ENCODE data around the gene TMEM18. TPM values are rescaled to one million over a fixed set of nuclear protein-coding genes. Genes with fewer than 3 reads are reported as not detected.

TMEM18 gene
- total RNA-seq, 1 experiment from 2014 or later = 30.7 TPM

DNA sequence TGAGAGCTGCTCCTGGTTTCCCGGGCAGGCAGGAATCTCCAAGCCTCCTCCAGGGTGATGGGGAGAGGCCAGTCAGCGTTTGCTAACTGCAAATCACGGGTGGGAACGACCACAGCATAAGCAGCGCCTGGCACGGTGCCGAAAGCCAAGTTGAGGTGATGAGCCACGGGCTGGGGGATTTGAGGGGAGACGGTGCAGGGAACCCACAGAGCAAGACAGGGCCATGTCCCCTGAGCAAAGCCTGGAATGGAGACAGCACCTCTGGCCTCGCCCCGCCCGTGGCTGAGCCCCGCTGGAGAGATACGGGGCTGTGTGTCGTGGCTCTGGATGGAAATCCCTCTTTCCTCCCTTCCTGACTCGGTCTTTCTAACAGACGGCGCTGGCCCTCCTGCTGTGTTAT lies 31.5 kb upstream of the TMEM18 start:
- H3K79me2 ChIP-seq (ENCODE audit: insufficient read depth, low read length) = no peaks in the 10 kb centered on the region
- H4K91ac ChIP-seq (ENCODE audit: insufficient read length, low read depth, low read length) = no peak overlapping the region
- H3K56ac ChIP-seq (ENCODE audit: insufficient read length, low read depth, low read length) = no peak overlapping the region
- no peak overlapping the region for H3K14ac ChIP-seq (ENCODE audit: insufficient read depth, low read length)
- TF ChIP-seq, protein P1, sequence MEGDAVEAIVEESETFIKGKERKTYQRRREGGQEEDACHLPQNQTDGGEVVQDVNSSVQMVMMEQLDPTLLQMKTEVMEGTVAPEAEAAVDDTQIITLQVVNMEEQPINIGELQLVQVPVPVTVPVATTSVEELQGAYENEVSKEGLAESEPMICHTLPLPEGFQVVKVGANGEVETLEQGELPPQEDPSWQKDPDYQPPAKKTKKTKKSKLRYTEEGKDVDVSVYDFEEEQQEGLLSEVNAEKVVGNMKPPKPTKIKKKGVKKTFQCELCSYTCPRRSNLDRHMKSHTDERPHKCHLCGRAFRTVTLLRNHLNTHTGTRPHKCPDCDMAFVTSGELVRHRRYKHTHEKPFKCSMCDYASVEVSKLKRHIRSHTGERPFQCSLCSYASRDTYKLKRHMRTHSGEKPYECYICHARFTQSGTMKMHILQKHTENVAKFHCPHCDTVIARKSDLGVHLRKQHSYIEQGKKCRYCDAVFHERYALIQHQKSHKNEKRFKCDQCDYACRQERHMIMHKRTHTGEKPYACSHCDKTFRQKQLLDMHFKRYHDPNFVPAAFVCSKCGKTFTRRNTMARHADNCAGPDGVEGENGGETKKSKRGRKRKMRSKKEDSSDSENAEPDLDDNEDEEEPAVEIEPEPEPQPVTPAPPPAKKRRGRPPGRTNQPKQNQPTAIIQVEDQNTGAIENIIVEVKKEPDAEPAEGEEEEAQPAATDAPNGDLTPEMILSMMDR (conservative IDR thresholded peaks at IDR 0.05) = no peak
- H2BK20ac ChIP-seq (ENCODE audit: low read depth, low read length, poor library complexity, severe bottlenecking) = no peak overlapping the region
- H3K9ac ChIP-seq (ENCODE audit: extremely low read depth, insufficient read length, low read length) = no peak overlapping the region
- no peak overlapping the region for H3T11ph ChIP-seq (ENCODE audit: low read length)
- H3K27ac ChIP-seq (ENCODE audit: insufficient read length, low read depth, low read length) = no peak overlapping the region
- peaks cover 0 to 2% (median 0%) of the 10 kb centered on the region in 3 experiments; a peak in 2 of 7 replicates for H3K36me3 Mint-ChIP-seq (ENCODE audit: insufficient read depth in 1 of 3, low read depth in 3 of 3)
- WGBS (ENCODE audit: extremely low coverage, insufficient read length, low lambda C conversion rate) = no CpG with 5 or more reads among the region's 18 CpGs
- no peak overlapping the region for H3K4ac ChIP-seq (ENCODE audit: low read depth, low read length)
- H2AK5ac ChIP-seq (ENCODE audit: insufficient read length, low read length) = no peak overlapping the region
- H4K8ac ChIP-seq (replicated peaks; ENCODE audit: insufficient read length, low read depth, low read length) = no peak overlapping the region
- no peak overlapping the region for H2AFZ ChIP-seq (ENCODE audit: low read length)
- no peaks in the 10 kb centered on the region for H3K23me2 ChIP-seq (ENCODE audit: insufficient read length, low read depth, low read length, poor library complexity, severe bottlenecking)
- no peak overlapping the region for H3K23ac ChIP-seq (ENCODE audit: insufficient read length, low read depth, low read length)
- H3K4me1 Mint-ChIP-seq = 0 out of 4 replicates have a peak, but pooled peaks cover 0 to 4% of the 10 kb centered on the region in 2 experiments
- no peak overlapping the region for H3K18ac ChIP-seq (ENCODE audit: insufficient read length, low read depth, low read length)
- H4K5ac ChIP-seq (ENCODE audit: insufficient read length, low read depth, low read length) = no peak overlapping the region
- no peak overlapping the region for H2BK15ac ChIP-seq (ENCODE audit: low read depth, low read length)
- H4K20me1 ChIP-seq (ENCODE audit: control insufficient read depth, insufficient read depth, insufficient read length) = no peaks in the 10 kb centered on the region
- H3K4me2 ChIP-seq (ENCODE audit: insufficient read depth, insufficient read length, low read length) = no peak overlapping the region
- H3K4me1 ChIP-seq (ENCODE audit: insufficient read depth, low read length) = no peaks in the 10 kb centered on the region
- H3K27ac Mint-ChIP-seq = 0 out of 7 replicates have a peak overlapping the region, but pooled peaks of 1 of the 3 experiments have one; percentile 15
- H2BK120ac ChIP-seq (ENCODE audit: low read depth, low read length, poor library complexity, severe bottlenecking) = no peak overlapping the region
- H3K4me3 Mint-ChIP-seq = no peak overlapping the region
- DNase-seq = no peak
- H3K9me3 Mint-ChIP-seq = peaks cover 3 to 7% of the 10 kb centered on the region in 2 experiments; a peak in 2 of 5 replicates
- peaks cover 2% of the 10 kb centered on the region for H3K27me3 Mint-ChIP-seq (ENCODE audit: low read depth)
- H2BK5ac ChIP-seq (ENCODE audit: insufficient read length, low read length) = no peak overlapping the region
- H2BK12ac ChIP-seq (ENCODE audit: insufficient read length, low read depth, low read length) = no peak overlapping the region
- H3K27me3 ChIP-seq (ENCODE audit: insufficient read depth, low read length) = no peaks in the 10 kb centered on the region
- H3K9me3 ChIP-seq (ENCODE audit: control insufficient read depth, low read depth, low read length) = no peaks in the 10 kb centered on the region
- H3K79me1 ChIP-seq (ENCODE audit: insufficient read depth, low read depth, low read length, poor library complexity, severe bottlenecking) = no peaks in the 10 kb centered on the region
